ENCODE results near the gene IMMP2L.
A peak's percentile ranks its signal among the peaks of the same experiment; 100 is the strongest.
"Not testable (repeated sequence)": the region's sequence is repeated elsewhere in the genome, so short reads cannot be mapped to it uniquely, and the experiment has no call there.

Gene IMMP2L

GRCh38 chr7:111586711-111587409 lies 24.6 kb upstream of the IMMP2L start:
- no peak overlapping the region for H3K9ac ChIP-seq (ENCODE audit: low read length in 5 of 5)
- no peak overlapping the region for H3K27ac ChIP-seq (ENCODE audit: low read depth, low read length)
- no peaks in the 10 kb centered on the region for H3K4me1 ChIP-seq (ENCODE audit: control insufficient read depth in 5 of 5, insufficient read depth in 5 of 5, low read length in 5 of 5)
- H3K27me3 ChIP-seq (ENCODE audit: control insufficient read depth in 5 of 5, insufficient read depth in 4 of 5, low read length in 5 of 5), result no peaks in the 10 kb centered on the region
- H3K4me3 ChIP-seq (ENCODE audit: low read depth in 1 of 5, low read length in 5 of 5), result no peak overlapping the region
- H3K36me3 ChIP-seq (ENCODE audit: control insufficient read depth in 5 of 5, insufficient read depth in 5 of 5, low read length in 5 of 5), result no peaks in the 10 kb centered on the region
- H3K9me3 ChIP-seq (ENCODE audit: control insufficient read depth in 5 of 5, low read length in 5 of 5), result no peaks in the 10 kb centered on the region

- not testable (repeated sequence) for H3K9ac ChIP-seq (ENCODE audit: low read length in 5 of 5); H3K4me1 ChIP-seq (ENCODE audit: control insufficient read depth in 5 of 5, insufficient read depth in 5 of 5, low read length in 5 of 5); H3K27me3 ChIP-seq (ENCODE audit: control insufficient read depth in 5 of 5, insufficient read depth in 4 of 5, low read length in 5 of 5); H3K9me3 ChIP-seq (ENCODE audit: control insufficient read depth in 5 of 5, low read length in 5 of 5); H3K36me3 ChIP-seq (ENCODE audit: control insufficient read depth in 5 of 5, insufficient read depth in 5 of 5, low read length in 5 of 5); H3K27ac ChIP-seq (ENCODE audit: low read depth, low read length); H3K4me3 ChIP-seq (ENCODE audit: low read depth in 1 of 5, low read length in 5 of 5)
Observed at GRCh38 chr7:111581784-111582488, 19.6 kb upstream of the IMMP2L start.

- H3K9ac ChIP-seq (ENCODE audit: low read length in 5 of 5); H3K4me3 ChIP-seq (ENCODE audit: low read depth in 1 of 5, low read length in 5 of 5); H3K4me1 ChIP-seq (ENCODE audit: control insufficient read depth in 5 of 5, insufficient read depth in 5 of 5, low read length in 5 of 5); H3K9me3 ChIP-seq (ENCODE audit: control insufficient read depth in 5 of 5, low read length in 5 of 5); H3K36me3 ChIP-seq (ENCODE audit: control insufficient read depth in 5 of 5, insufficient read depth in 5 of 5, low read length in 5 of 5); H3K27ac ChIP-seq (ENCODE audit: low read depth, low read length); H3K27me3 ChIP-seq (ENCODE audit: control insufficient read depth in 5 of 5, insufficient read depth in 4 of 5, low read length in 5 of 5): not testable (repeated sequence)
Observed at GRCh38 chr7:111581207-111581606, 18.9 kb upstream of the IMMP2L start.

- Histone ChIP-seq H3K9me3 (ENCODE audit: control insufficient read depth in 5 of 5, low read length in 5 of 5) (peaks cover 0 to 4% (median 0%) of the 10 kb centered on the region in 5 donors), H3K4me1 (ENCODE audit: control insufficient read depth in 5 of 5, insufficient read depth in 5 of 5, low read length in 5 of 5) (no peaks in the 10 kb centered on the region), H3K9ac (ENCODE audit: low read length in 5 of 5) (no peak overlapping the region), H3K27me3 (ENCODE audit: control insufficient read depth in 5 of 5, insufficient read depth in 4 of 5, low read length in 5 of 5) (no peaks in the 10 kb centered on the region), H3K27ac (ENCODE audit: low read depth, low read length) (no peak overlapping the region), H3K36me3 (ENCODE audit: control insufficient read depth in 5 of 5, insufficient read depth in 5 of 5, low read length in 5 of 5) (no peaks in the 10 kb centered on the region), H3K4me3 (ENCODE audit: low read depth in 1 of 5, low read length in 5 of 5) (no peak overlapping the region)
Observed at GRCh38 chr7:111578754-111579153, 16.5 kb upstream of the IMMP2L start.

GRCh38 chr7:111571720-111572119 lies 9.4 kb upstream of the IMMP2L start:
- Histone ChIP-seq H3K27me3 (ENCODE audit: control insufficient read depth in 5 of 5, insufficient read depth in 4 of 5, low read length in 5 of 5) (no peaks in the 10 kb centered on the region), H3K9me3 (ENCODE audit: control insufficient read depth in 5 of 5, low read length in 5 of 5) (peaks cover 0 to 4% (median 0%) of the 10 kb centered on the region in 5 donors), H3K36me3 (ENCODE audit: control insufficient read depth in 5 of 5, insufficient read depth in 5 of 5, low read length in 5 of 5) (no peaks in the 10 kb centered on the region), H3K4me3 (ENCODE audit: low read depth in 1 of 5, low read length in 5 of 5) (no peak overlapping the region), H3K9ac (ENCODE audit: low read length in 5 of 5) (no peak overlapping the region), H3K27ac (ENCODE audit: low read depth, low read length) (no peak overlapping the region), H3K4me1 (ENCODE audit: control insufficient read depth in 5 of 5, insufficient read depth in 5 of 5, low read length in 5 of 5) (no peaks in the 10 kb centered on the region)

- Histone ChIP-seq H3K4me3 (ENCODE audit: low read depth in 1 of 5, low read length in 5 of 5) (no peak overlapping the region), H3K9ac (ENCODE audit: low read length in 5 of 5) (no peak overlapping the region), H3K27me3 (ENCODE audit: control insufficient read depth in 5 of 5, insufficient read depth in 4 of 5, low read length in 5 of 5) (no peaks in the 10 kb centered on the region), H3K36me3 (ENCODE audit: control insufficient read depth in 5 of 5, insufficient read depth in 5 of 5, low read length in 5 of 5) (no peaks in the 10 kb centered on the region), H3K9me3 (ENCODE audit: control insufficient read depth in 5 of 5, low read length in 5 of 5) (peaks cover 0 to 4% (median 0%) of the 10 kb centered on the region in 5 donors), H3K4me1 (ENCODE audit: control insufficient read depth in 5 of 5, insufficient read depth in 5 of 5, low read length in 5 of 5) (no peaks in the 10 kb centered on the region), H3K27ac (ENCODE audit: low read depth, low read length) (no peak overlapping the region)
Observed at GRCh38 chr7:111568870-111569462, 6.7 kb upstream of the IMMP2L start.

- no peaks in the 10 kb centered on the region for H3K4me1 ChIP-seq (ENCODE audit: control insufficient read depth in 5 of 5, insufficient read depth in 5 of 5, low read length in 5 of 5)
- H3K4me3 ChIP-seq (ENCODE audit: low read depth in 1 of 5, low read length in 5 of 5), result no peak overlapping the region
- no peaks in the 10 kb centered on the region for H3K36me3 ChIP-seq (ENCODE audit: control insufficient read depth in 5 of 5, insufficient read depth in 5 of 5, low read length in 5 of 5)
- peaks cover 0 to 4% (median 0%) of the 10 kb centered on the region in 5 donors for H3K9me3 ChIP-seq (ENCODE audit: control insufficient read depth in 5 of 5, low read length in 5 of 5)
- no peak overlapping the region for H3K9ac ChIP-seq (ENCODE audit: low read length in 5 of 5)
- H3K27me3 ChIP-seq (ENCODE audit: control insufficient read depth in 5 of 5, insufficient read depth in 4 of 5, low read length in 5 of 5), result no peaks in the 10 kb centered on the region
- no peak overlapping the region for H3K27ac ChIP-seq (ENCODE audit: low read depth, low read length)
Observed at GRCh38 chr7:111568419-111568818, 6.1 kb upstream of the IMMP2L start.

- peaks cover 0 to 21% (median 15%) of the 10 kb centered on the region in 5 donors for H3K4me1 ChIP-seq (ENCODE audit: control insufficient read depth in 5 of 5, insufficient read depth in 5 of 5, low read length in 5 of 5)
- H3K9me3 ChIP-seq (ENCODE audit: control insufficient read depth in 5 of 5, low read length in 5 of 5), result no peaks in the 10 kb centered on the region
- no peak overlapping the region for H3K9ac ChIP-seq (ENCODE audit: low read length in 5 of 5)
- no peak overlapping the region for H3K27ac ChIP-seq (ENCODE audit: low read depth, low read length)
- no peak overlapping the region for H3K4me3 ChIP-seq (ENCODE audit: low read depth in 1 of 5, low read length in 5 of 5)
- H3K36me3 ChIP-seq (ENCODE audit: control insufficient read depth in 5 of 5, insufficient read depth in 5 of 5, low read length in 5 of 5), result no peaks in the 10 kb centered on the region
- no peaks in the 10 kb centered on the region for H3K27me3 ChIP-seq (ENCODE audit: control insufficient read depth in 5 of 5, insufficient read depth in 4 of 5, low read length in 5 of 5)
Observed at GRCh38 chr7:111564078-111564477, 1.8 kb upstream of the IMMP2L start.

- H3K4me3 ChIP-seq (ENCODE audit: low read depth in 1 of 5, low read length in 5 of 5), result peak overlapping the region; percentile 71 to 90 (median 74)
- H3K36me3 ChIP-seq (ENCODE audit: control insufficient read depth in 5 of 5, insufficient read depth in 5 of 5, low read length in 5 of 5), result peaks cover 0 to 10% (median 0%) of the 10 kb centered on the region in 5 donors
- no peaks in the 10 kb centered on the region for H3K9me3 ChIP-seq (ENCODE audit: control insufficient read depth in 5 of 5, low read length in 5 of 5)
- H3K27me3 ChIP-seq (ENCODE audit: control insufficient read depth in 5 of 5, insufficient read depth in 4 of 5, low read length in 5 of 5), result no peaks in the 10 kb centered on the region
- peaks cover 0 to 36% (median 15%) of the 10 kb centered on the region in 5 donors for H3K4me1 ChIP-seq (ENCODE audit: control insufficient read depth in 5 of 5, insufficient read depth in 5 of 5, low read length in 5 of 5)
- peak overlapping the region; percentile 88 for H3K27ac ChIP-seq (ENCODE audit: low read depth, low read length)
- peak overlapping the region; percentile 71 to 79 (median 75) for H3K9ac ChIP-seq (ENCODE audit: low read length in 5 of 5)
Observed at GRCh38 chr7:111561654-111561903, 713 bp downstream of the IMMP2L start.
